Measurements from ENCODE around the gene CENPX.
"Not testable (repeated sequence)": the region's sequence is repeated elsewhere in the genome, so short reads cannot be mapped to it uniquely, and the experiment has no call there.

Gene CENPX

GRCh38 chr17:82039695-82040299 is 17.1 kb upstream of the CENPX start:
- DNase-seq, result no peak

GRCh38 chr17:82038796-82039409 is 16.2 kb upstream of the CENPX start:
- not testable (repeated sequence) for DNase-seq

- DNase-seq, result no peak
These were observed 15.2 kb upstream of the CENPX start for GRCh38 chr17:82037889-82038195.

GRCh38 chr17:82037092-82037888 is 14.6 kb upstream of the CENPX start, which contains the start of gene DCXR:
Gene DCXR, minus strand, starts transcription at chr17:82037697. Its CDS starts 15 bp downstream, at chr17:82037682.
- DNase-seq, result peak; percentile 63 to 99 (median 93)

GRCh38 chr17:82036634-82037091 is 14.0 kb upstream of the CENPX start:
- no peak for DNase-seq

GRCh38 chr17:82035956-82036633 is 13.4 kb upstream of the CENPX start:
- DNase-seq, result no peak

GRCh38 chr17:82035488-82035887 is 12.8 kb upstream of the CENPX start:
- DNase-seq, result no peak

GRCh38 chr17:82034371-82035011 is 11.8 kb upstream of the CENPX start:
- DNase-seq, result no peak

GRCh38 chr17:82033359-82034085 is 10.8 kb upstream of the CENPX start:
- DNase-seq, result no peak

GRCh38 chr17:82031885-82032627 is 9.4 kb upstream of the CENPX start:
- DNase-seq, result no peak

- no peak for DNase-seq
These were observed 8.7 kb upstream of the CENPX start, which contains the start of gene RAC3 for GRCh38 chr17:82031303-82031884. Gene RAC3, plus strand, starts transcription at chr17:82031678. Its CDS starts 84 bp downstream, at chr17:82031762.

GRCh38 chr17:82030470-82031302 is 8.0 kb upstream of the CENPX start:
- DNase-seq, result peak in 53 of 56 donors; percentile 15 to 86 (median 62)

GRCh38 chr17:82029990-82030469 is 7.4 kb upstream of the CENPX start:
- no peak for DNase-seq

GRCh38 chr17:82029391-82029790 is 6.7 kb upstream of the CENPX start:
- DNase-seq, result no peak

GRCh38 chr17:82028966-82029365 is 6.3 kb upstream of the CENPX start:
- no peak for DNase-seq

GRCh38 chr17:82028246-82028645 is 5.6 kb upstream of the CENPX start:
- no peak for DNase-seq

- no peak for DNase-seq
These were observed 2.9 kb upstream of the CENPX start for GRCh38 chr17:82025401-82026107.

GRCh38 chr17:82024859-82025258 is 2.2 kb upstream of the CENPX start:
- DNase-seq, result no peak

Measured in nucleus accumbens (tissue), 56 donors.